OCI-LY7 (cell line): ENCODE results near the gene ASMTL. TPM values are rescaled to one million over a fixed set of nuclear protein-coding genes. Genes with fewer than 3 reads are reported as not detected.

ENCODE experiments used
- BruUV-seq: library from RNA; stranded (reverse); fragments of 400-500 nt; replicated peaks from 2 replicates; lab custom pipeline; 2021; lab: Mats Ljungman, UMichigan
- CTCF ChIA-PET: fragments of 300-600 bp; sonication (Branson Sonifier 250); formaldehyde crosslinking; loops from one replicate; lab custom pipeline; 2022; ENCODE audit warnings: antibody characterized with exemption; ENCODE audit not compliant: unreplicated experiment; lab: Charles Lee
- POLR2A ChIA-PET: fragments of 300-600 bp; sonication (Branson Sonifier 250); formaldehyde crosslinking; loops from one replicate; lab custom pipeline; 2022; ENCODE audit warnings: antibody characterized with exemption; lab: Charles Lee
- DNase-seq: peaks from one replicate; pipeline ENCODE4 v3.0.0-alpha.2; 2015; ENCODE audit warnings: low spot score
- H2AFZ ChIP-seq: fragments of 200-600 bp; sonication (generic), shearing (Covaris generic); 2 replicates; pipeline ENCODE4 v1.6.1; 2014; ENCODE audit warnings: mild to moderate bottlenecking, antibody characterized with exemption, low read length, moderate library complexity
- H3K27ac ChIP-seq: fragments of 200-600 bp; sonication (generic); 2 replicates; pipeline ENCODE4 v1.5.1; 2014; ENCODE audit warnings: mixed run types, low read depth, mild to moderate bottlenecking, moderate library complexity, low read length, inconsistent platforms; ENCODE audit not compliant: poor library complexity, severe bottlenecking
- H3K36me3 ChIP-seq: fragments of 200-600 bp; sonication (generic); 2 replicates; pipeline ENCODE4 v1.6.1; 2014; ENCODE audit warnings: mild to moderate bottlenecking, antibody characterized with exemption, low read length, moderate library complexity, mixed read lengths; ENCODE audit not compliant: insufficient read depth
- H3K4me1 ChIP-seq: fragments of 200-600 bp; sonication (generic); 2 replicates; pipeline ENCODE4 v1.5.1; 2014; ENCODE audit warnings: mild to moderate bottlenecking, low read length; ENCODE audit not compliant: insufficient read depth, poor library complexity, severe bottlenecking
- H3K4me2 ChIP-seq: fragments of 200-600 bp; sonication (generic); 2 replicates; pipeline ENCODE4 v1.6.1; 2014; ENCODE audit warnings: mild to moderate bottlenecking, low read length
- H3K4me3 ChIP-seq: fragments of 200-600 bp; sonication (generic); 2 replicates; pipeline ENCODE4 v1.5.1; 2014; ENCODE audit warnings: mild to moderate bottlenecking, low read depth, low read length; ENCODE audit not compliant: poor library complexity, severe bottlenecking
- H3K79me2 ChIP-seq: fragments of 200-600 bp; sonication (generic); 2 replicates; pipeline ENCODE4 v1.6.1; 2016; ENCODE audit warnings: low read depth, mild to moderate bottlenecking, low read length, moderate library complexity, mixed read lengths; ENCODE audit not compliant: insufficient read depth
- H3K9me2 ChIP-seq: fragments of 200-600 bp; sonication (generic); 2 replicates; pipeline ENCODE4 v1.6.1; 2016; ENCODE audit warnings: mild to moderate bottlenecking, low read length, mixed read lengths; ENCODE audit not compliant: insufficient read depth
- H3K9me3 ChIP-seq: fragments of 200-600 bp; sonication (generic); 2 replicates; pipeline ENCODE4 v1.6.1; 2014; ENCODE audit warnings: mild to moderate bottlenecking, mixed run types, low read length, mixed read lengths
- H4K20me1 ChIP-seq: fragments of 200-600 bp; sonication (generic); 2 replicates; pipeline ENCODE4 v1.6.1; 2014; ENCODE audit warnings: mild to moderate bottlenecking, antibody characterized with exemption, low read length, moderate library complexity, mixed read lengths; ENCODE audit not compliant: insufficient read depth
- EZH2phosphoT487 ChIP-seq: fragments of 200-600 bp; sonication (generic); IDR thresholded peaks from 2 replicates; pipeline ENCODE4 v1.6.1; 2018; ENCODE audit warnings: low read depth, borderline replicate concordance, mild to moderate bottlenecking, mixed run types, antibody characterized with exemption, low read length, moderate library complexity, mixed read lengths
- intact Hi-C: fragments of 100-400 bp; cut with micrococcal nuclease; formaldehyde crosslinking; loops from one replicate; pipeline ENCODE4 v1.10.0; 2022; ENCODE audit not compliant: unreplicated experiment
- total RNA-seq, 2 experiments: library from RNA; depleted of rRNA in 1 of 2; stranded (reverse); fragments of >200 nt in 1 of 2; shearing (Covaris generic) in 1 of 2; gene quantifications; 2 replicates each; pipeline ENCODE4 v1.2.3, GENCODE V29; 2014 to 2022
- TF ChIP-seq, protein P1 (sequence below): fragments of 200-600 bp; sonication (generic); conservative IDR thresholded peaks from 2 replicates; pipeline ENCODE4 v1.5.1; 2014; ENCODE audit warnings: mild to moderate bottlenecking, antibody characterized with exemption, low read length, moderate library complexity, mixed read lengths

The ASMTL gene
- total RNA-seq, 2 experiments from 2014 or later: 17.2 to 37.0 TPM

DNA sequence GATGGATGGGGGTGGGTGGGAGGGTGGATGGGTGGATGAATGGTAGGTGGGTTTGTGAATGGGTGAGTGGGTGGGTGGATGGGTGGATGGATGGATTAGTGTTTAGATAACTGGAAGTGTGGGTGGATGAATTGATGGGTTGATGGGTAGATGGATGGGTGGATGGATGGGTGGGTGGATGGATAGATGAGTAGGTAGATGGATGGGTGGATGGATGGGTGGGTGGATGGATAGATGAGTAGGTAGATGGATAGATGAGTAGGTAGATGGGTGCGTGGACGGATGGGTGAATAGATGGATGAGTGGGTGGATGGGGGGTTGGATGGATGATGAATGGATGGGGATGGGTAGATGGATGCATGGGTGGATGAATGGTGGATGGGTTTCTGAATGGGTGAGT, 20.3 kb upstream of the ASMTL start:
- ChIA-PET CTCF (no interaction called here), POLR2A (no interaction called here)
- H3K4me1 ChIP-seq: peaks cover 58% of the 10 kb centered on the region
- no peak overlapping the region for H3K4me3 ChIP-seq
- no peak overlapping the region for H2AFZ ChIP-seq
- peaks cover 58% of the 10 kb centered on the region for H3K79me2 ChIP-seq
- H3K36me3 ChIP-seq: peaks cover 71% of the 10 kb centered on the region
- TF ChIP-seq, protein P1, sequence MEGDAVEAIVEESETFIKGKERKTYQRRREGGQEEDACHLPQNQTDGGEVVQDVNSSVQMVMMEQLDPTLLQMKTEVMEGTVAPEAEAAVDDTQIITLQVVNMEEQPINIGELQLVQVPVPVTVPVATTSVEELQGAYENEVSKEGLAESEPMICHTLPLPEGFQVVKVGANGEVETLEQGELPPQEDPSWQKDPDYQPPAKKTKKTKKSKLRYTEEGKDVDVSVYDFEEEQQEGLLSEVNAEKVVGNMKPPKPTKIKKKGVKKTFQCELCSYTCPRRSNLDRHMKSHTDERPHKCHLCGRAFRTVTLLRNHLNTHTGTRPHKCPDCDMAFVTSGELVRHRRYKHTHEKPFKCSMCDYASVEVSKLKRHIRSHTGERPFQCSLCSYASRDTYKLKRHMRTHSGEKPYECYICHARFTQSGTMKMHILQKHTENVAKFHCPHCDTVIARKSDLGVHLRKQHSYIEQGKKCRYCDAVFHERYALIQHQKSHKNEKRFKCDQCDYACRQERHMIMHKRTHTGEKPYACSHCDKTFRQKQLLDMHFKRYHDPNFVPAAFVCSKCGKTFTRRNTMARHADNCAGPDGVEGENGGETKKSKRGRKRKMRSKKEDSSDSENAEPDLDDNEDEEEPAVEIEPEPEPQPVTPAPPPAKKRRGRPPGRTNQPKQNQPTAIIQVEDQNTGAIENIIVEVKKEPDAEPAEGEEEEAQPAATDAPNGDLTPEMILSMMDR: no peak
- no peak for TF ChIP-seq EZH2phosphoT487
- no peak overlapping the region for H3K27ac ChIP-seq
- no peaks in the 10 kb centered on the region for H3K9me3 ChIP-seq
- no peak for DNase-seq
- intact Hi-C loops: no loop called here
- H3K9me2 ChIP-seq: no peaks in the 10 kb centered on the region
- H4K20me1 ChIP-seq: no peaks in the 10 kb centered on the region
- no TSS peak for BruUV-seq
- no peak overlapping the region for H3K4me2 ChIP-seq

DNA sequence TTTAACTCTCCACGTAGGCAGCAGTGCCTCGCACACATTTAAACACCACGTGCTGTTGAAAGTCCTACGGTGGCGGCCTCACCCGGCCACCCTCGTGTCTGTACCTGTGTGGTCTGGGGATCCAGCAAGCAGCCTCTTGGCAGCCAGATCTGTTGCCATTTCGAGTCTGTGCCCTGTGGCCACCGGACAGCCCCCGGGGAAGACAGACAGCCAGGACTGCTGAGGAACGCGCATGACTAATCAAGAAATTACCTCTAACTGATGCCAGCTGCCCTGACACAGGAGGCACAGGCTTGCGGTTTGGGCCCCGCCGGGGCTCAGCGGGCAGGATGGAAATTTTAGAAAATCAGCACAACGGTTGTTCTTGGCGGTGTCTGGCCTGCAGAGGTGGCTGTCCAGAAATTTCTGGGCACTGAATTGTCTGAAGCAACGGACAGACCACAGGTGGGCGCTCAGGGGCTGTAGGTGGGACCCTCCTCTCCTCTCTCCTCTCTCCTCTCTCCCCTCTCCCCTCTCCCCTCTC, 15.6 kb upstream of the ASMTL start:
- CTCF ChIA-PET: no interaction called here
- Histone ChIP-seq H3K4me1 (peaks cover 88% of the 10 kb centered on the region), H3K9me3 (no peaks in the 10 kb centered on the region), H3K36me3 (peaks cover 63% of the 10 kb centered on the region), H3K79me2 (peaks cover 60% of the 10 kb centered on the region), H3K4me2 (peak overlapping the region; percentile 71), H4K20me1 (no peaks in the 10 kb centered on the region), H3K27ac (peak overlapping the region; percentile 97), H2AFZ (no peak overlapping the region), H3K4me3 (peak overlapping the region; percentile 55), H3K9me2 (no peaks in the 10 kb centered on the region)
- POLR2A ChIA-PET: no interaction called here
- TF ChIP-seq, protein P1: peak; percentile 67
- TF ChIP-seq EZH2phosphoT487: no peak
- intact Hi-C loops: loop anchor here (1.0 to 2.0 kb wide), 6 partner anchors 13 to 113 kb away; partner anchors contain the start of gene P2RY8
- BruUV-seq: no TSS peak
- DNase-seq: peak; percentile 96

DNA sequence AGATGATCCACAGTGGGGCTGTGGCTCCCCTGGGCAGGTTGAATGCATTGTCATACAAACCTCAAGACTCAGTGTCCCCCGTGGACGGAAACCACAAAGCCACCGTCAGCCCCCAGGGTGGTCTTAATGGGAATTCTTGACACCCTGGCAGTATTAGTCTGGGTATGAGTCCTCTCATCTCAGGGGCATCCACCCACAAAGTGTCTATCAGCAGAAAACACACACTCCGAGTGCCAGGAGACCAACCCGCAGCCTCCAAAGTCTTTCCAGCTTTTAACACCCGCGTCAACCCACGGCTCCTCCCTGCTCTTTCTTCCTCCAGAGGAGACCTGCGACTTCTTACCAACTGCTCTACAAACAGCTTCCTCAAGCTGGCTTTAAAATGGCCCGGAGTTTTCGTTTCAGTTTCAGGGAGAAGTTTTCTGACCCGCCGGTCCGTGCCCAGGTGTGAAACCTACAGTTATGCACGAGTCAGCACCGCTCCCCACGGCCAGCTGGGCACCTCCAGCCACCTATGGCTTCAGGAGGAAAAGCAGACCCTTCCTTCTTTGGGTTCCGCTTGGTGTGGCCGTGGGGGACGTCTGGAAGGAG, 14.4 kb upstream of the ASMTL start:
- H3K79me2 ChIP-seq: peaks cover 60% of the 10 kb centered on the region
- peak; percentile 90 for DNase-seq
- TF ChIP-seq, protein P1: no peak
- TF ChIP-seq EZH2phosphoT487: no peak
- peaks cover 65% of the 10 kb centered on the region for H3K36me3 ChIP-seq
- peak overlapping the region; percentile 55 for H3K4me3 ChIP-seq
- H3K4me2 ChIP-seq: peak overlapping the region; percentile 71
- no TSS peak for BruUV-seq
- no peaks in the 10 kb centered on the region for H3K9me2 ChIP-seq
- H3K27ac ChIP-seq: peak overlapping the region; percentile 97
- no peak overlapping the region for H2AFZ ChIP-seq
- CTCF ChIA-PET: no interaction called here
- intact Hi-C loops: no loop called here
- H3K9me3 ChIP-seq: no peaks in the 10 kb centered on the region
- H3K4me1 ChIP-seq: peaks cover 89% of the 10 kb centered on the region
- no peaks in the 10 kb centered on the region for H4K20me1 ChIP-seq
- POLR2A ChIA-PET: no interaction called here
